ENCODE results near the gene ATP5F1D.
"Not testable (repeated sequence)": the region's sequence is repeated elsewhere in the genome, so short reads cannot be mapped to it uniquely, and the experiment has no call there.

ATP5F1D gene

DNA sequence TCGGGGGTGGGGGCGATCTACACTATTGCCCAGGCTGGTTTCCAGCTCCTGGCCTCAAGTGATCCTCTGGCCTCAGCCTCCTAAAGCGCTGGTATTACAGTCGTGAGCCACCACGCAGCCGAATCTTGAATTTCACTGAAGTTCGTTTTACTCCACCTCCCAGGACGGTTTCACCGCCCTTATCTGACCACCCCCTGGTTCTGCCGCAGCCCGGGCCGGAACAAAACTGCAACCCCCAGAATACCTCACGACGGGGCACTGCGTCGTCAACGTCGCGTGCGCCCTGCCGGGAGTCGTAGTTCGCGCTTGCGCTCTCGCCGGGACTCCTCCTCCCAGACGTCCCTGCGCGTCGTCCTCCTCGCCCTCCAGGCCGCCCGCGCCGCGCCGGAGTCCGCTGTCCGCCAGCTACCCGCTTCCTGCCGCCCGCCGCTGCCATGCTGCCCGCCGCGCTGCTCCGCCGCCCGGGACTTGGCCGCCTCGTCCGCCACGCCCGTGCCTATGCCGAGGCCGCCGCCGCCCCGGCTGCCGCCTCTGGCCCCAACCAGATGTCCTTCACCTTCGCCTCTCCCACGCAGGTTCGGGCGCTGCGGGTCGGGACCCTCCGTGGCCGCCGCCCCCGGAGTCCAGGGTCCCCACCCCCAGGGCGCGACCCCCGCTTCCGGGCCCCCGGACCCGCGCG, at the start of gene ATP5F1D:
ATP5F1D (plus strand) TSS at position 335 of the 679 bp plus-strand sequence; CDS start at position 435, 100 bp downstream.
- no peaks in the 10 kb centered on the region for H3K27me3 ChIP-seq (ENCODE audit: low read depth, low read length)
- peak within 1 kb of the TSS; percentile 90 for H3K4me3 ChIP-seq (ENCODE audit: low read length)
- peaks cover 10% of the 10 kb centered on the region for H3K79me2 ChIP-seq (ENCODE audit: low read length)
- H3K9ac ChIP-seq (ENCODE audit: low read length): peak within 1 kb of the TSS; percentile 90
- peak within 1 kb of the TSS; percentile 38 for H3K27ac ChIP-seq (ENCODE audit: low read length)
- TF ChIP-seq EZH2phosphoT487 (IDR thresholded peaks at IDR 0.05; ENCODE audit: low read depth): no peak
- TF ChIP-seq, protein P1, sequence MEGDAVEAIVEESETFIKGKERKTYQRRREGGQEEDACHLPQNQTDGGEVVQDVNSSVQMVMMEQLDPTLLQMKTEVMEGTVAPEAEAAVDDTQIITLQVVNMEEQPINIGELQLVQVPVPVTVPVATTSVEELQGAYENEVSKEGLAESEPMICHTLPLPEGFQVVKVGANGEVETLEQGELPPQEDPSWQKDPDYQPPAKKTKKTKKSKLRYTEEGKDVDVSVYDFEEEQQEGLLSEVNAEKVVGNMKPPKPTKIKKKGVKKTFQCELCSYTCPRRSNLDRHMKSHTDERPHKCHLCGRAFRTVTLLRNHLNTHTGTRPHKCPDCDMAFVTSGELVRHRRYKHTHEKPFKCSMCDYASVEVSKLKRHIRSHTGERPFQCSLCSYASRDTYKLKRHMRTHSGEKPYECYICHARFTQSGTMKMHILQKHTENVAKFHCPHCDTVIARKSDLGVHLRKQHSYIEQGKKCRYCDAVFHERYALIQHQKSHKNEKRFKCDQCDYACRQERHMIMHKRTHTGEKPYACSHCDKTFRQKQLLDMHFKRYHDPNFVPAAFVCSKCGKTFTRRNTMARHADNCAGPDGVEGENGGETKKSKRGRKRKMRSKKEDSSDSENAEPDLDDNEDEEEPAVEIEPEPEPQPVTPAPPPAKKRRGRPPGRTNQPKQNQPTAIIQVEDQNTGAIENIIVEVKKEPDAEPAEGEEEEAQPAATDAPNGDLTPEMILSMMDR (IDR thresholded peaks at IDR 0.05; ENCODE audit: low read depth, low read length): no peak
- peak within 1 kb of the TSS; percentile 95 for H3K4me2 ChIP-seq (ENCODE audit: low read length)
- peaks cover 6% of the 10 kb centered on the region for H3K36me3 ChIP-seq (replicated peaks; ENCODE audit: low read depth, low read length)
- H2AFZ ChIP-seq (ENCODE audit: low read depth, low read length): peak within 1 kb of the TSS; percentile 74; the same call in 1 of the 2 replicates
- H3K4me1 ChIP-seq (ENCODE audit: low read length): peaks cover 31% of the 10 kb centered on the region
- no peaks in the 10 kb centered on the region for H3K9me3 ChIP-seq (ENCODE audit: insufficient read depth, low read length)
- no peaks in the 10 kb centered on the region for H4K20me1 ChIP-seq (ENCODE audit: insufficient read depth, low read length)

DNA sequence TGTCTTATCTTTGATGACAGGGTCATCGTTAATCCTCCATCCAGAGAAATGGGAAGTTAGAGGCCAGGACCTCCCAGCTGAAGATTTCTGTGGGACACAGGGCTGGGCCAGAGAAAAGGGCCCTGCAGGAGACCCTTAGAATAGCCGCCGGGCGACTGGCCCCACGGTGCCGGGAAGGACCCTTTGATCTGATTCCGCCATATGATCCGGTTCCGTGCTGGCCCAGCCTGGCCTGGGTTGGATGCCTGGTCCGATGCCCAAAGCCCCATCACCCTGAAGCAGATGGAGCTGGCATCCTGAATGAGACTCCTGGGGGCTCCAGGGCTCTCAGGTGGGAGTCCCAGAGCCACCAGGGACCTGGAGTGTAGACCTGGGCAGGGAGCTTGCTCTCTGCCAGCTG, 42.0 kb upstream of the ATP5F1D start:
- no peaks in the 10 kb centered on the region for H3K36me3 ChIP-seq (replicated peaks; ENCODE audit: low read depth, low read length)

DNA sequence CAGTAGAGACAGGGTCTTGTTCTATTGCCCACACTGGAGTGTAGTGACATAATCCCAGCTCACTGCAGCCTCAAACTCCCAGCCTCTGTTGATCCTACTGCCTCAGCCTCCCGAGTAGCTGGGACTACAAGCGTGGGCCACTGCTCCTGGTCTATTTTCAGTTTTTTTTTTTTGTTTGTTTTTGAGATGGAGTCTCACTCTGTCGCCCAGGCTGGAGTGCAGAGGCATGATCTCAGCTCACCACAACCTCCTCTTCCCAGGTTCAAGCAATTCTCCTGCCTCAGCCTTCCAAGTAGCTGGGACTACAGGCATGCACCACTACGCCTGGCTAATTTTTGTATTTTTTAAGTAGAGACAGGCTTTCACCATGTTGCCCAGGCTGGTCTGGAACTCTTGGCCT, 40.9 kb upstream of the ATP5F1D start:
- not testable (repeated sequence) for H4K20me1 ChIP-seq (ENCODE audit: insufficient read depth, low read length); H3K27me3 ChIP-seq (ENCODE audit: low read depth, low read length); H2AFZ ChIP-seq (ENCODE audit: low read depth, low read length); H3K4me3 ChIP-seq (ENCODE audit: low read length); H3K27ac ChIP-seq (ENCODE audit: low read length); H3K79me2 ChIP-seq (ENCODE audit: low read length); H3K36me3 ChIP-seq (replicated peaks; ENCODE audit: low read depth, low read length); H3K9me3 ChIP-seq (ENCODE audit: insufficient read depth, low read length); H3K4me1 ChIP-seq (ENCODE audit: low read length); H3K4me2 ChIP-seq (ENCODE audit: low read length); H3K9ac ChIP-seq (ENCODE audit: low read length)

More for the DNA sequence above, 42.0 kb upstream of the ATP5F1D start:
- H3K4me1 ChIP-seq (ENCODE audit: low read length): no peaks in the 10 kb centered on the region
- H3K4me3 ChIP-seq (ENCODE audit: low read length): no peak overlapping the region
- H3K4me2 ChIP-seq (ENCODE audit: low read length): no peak overlapping the region
- H4K20me1 ChIP-seq (ENCODE audit: insufficient read depth, low read length): no peaks in the 10 kb centered on the region
- no peaks in the 10 kb centered on the region for H3K9me3 ChIP-seq (ENCODE audit: insufficient read depth, low read length)
- H3K27me3 ChIP-seq (ENCODE audit: low read depth, low read length): no peaks in the 10 kb centered on the region
- TF ChIP-seq, protein P1 (IDR thresholded peaks at IDR 0.05; ENCODE audit: low read depth, low read length): no peak
- no peak for TF ChIP-seq EZH2phosphoT487 (IDR thresholded peaks at IDR 0.05; ENCODE audit: low read depth)
- no peaks in the 10 kb centered on the region for H3K79me2 ChIP-seq (ENCODE audit: low read length)
- H3K27ac ChIP-seq (ENCODE audit: low read length): no peak overlapping the region
- H2AFZ ChIP-seq (ENCODE audit: low read depth, low read length): no peak overlapping the region
- H3K9ac ChIP-seq (ENCODE audit: low read length): no peak overlapping the region

DNA sequence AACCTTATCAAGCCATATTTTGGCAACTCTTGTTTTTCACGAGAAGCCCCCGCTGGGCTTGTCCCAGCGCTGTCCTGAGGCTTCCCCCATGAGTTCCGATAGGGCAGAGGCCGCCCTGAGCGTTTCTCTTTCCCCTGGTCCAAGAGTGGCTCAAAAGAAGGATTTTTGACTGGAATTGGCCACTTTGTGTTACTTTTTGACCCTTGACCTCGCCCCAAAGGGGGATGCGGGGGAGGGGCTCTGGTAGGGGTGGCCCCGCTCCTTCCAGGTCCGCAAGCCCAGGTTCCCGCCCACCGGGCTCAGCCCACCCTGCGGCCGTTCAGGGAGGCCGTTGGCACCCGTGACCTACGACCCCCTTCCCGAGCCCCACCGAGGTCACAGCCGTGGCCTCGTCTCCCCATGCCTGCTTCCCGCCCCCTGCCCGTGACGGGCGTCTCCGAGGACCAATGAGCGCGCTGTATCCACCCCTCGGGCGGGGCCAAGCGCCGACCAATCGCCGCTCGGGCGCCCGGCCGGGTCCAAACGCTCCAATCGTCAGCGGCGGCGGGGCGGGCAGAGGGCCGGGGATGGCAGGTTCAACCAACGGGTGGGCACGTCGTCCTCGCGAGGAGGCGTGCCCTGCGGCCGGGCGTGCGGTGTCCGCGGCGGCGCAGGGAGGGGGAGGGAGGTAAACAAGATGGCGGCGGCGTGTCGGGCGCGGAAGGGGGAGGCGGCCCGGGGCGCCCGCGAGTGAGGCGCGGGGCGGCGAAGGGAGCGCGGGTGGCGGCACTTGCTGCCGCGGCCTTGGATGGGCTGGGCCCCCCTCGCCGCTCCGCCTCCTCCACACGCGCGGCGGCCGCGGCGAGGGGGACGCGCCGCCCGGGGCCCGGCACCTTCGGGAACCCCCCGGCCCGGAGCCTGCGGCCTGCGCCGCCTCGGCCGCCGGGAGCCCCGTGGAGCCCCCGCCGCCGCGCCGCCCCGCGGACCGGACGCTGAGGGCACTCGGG, 36.1 kb upstream of the ATP5F1D start, which contains the start of gene STK11:
STK11 (plus strand) TSS at position 665 of the 986 bp plus-strand sequence. CDS start 1,136 bp downstream, outside the sequence.
- H3K4me2 ChIP-seq (ENCODE audit: low read length): peak within 1 kb of the TSS; percentile 89
- H3K9me3 ChIP-seq (ENCODE audit: insufficient read depth, low read length): no peaks in the 10 kb centered on the region
- H4K20me1 ChIP-seq (ENCODE audit: insufficient read depth, low read length): peaks cover 22% of the 10 kb centered on the region
- H3K36me3 ChIP-seq (replicated peaks; ENCODE audit: low read depth, low read length): peaks cover 17% of the 10 kb centered on the region
- peak within 1 kb of the TSS; percentile 86 for H3K4me3 ChIP-seq (ENCODE audit: low read length)
- H3K27me3 ChIP-seq (ENCODE audit: low read depth, low read length): no peaks in the 10 kb centered on the region
- H3K27ac ChIP-seq (ENCODE audit: low read length): peak within 1 kb of the TSS; percentile 55
- TF ChIP-seq, protein P1 (IDR thresholded peaks at IDR 0.05; ENCODE audit: low read depth, low read length): no peak
- TF ChIP-seq EZH2phosphoT487 (IDR thresholded peaks at IDR 0.05; ENCODE audit: low read depth): no peak
- H3K79me2 ChIP-seq (ENCODE audit: low read length): peaks cover 46% of the 10 kb centered on the region
- H2AFZ ChIP-seq (ENCODE audit: low read depth, low read length): peak within 1 kb of the TSS; percentile 35; the same call in 1 of the 2 replicates
- peak within 1 kb of the TSS; percentile 71 for H3K9ac ChIP-seq (ENCODE audit: low read length)
- H3K4me1 ChIP-seq (ENCODE audit: low read length): peaks cover 14% of the 10 kb centered on the region
